OCI-LY7 (cell line): ENCODE measurements around the gene MCTP2.

ENCODE experiments used
- CTCF ChIP-seq: fragments of 200-600 bp; sonication (generic); conservative IDR thresholded peaks from 2 replicates; pipeline ENCODE4 v1.5.1; 2014; ENCODE audit warnings: mild to moderate bottlenecking, antibody characterized with exemption, low read length, moderate library complexity, mixed read lengths
- EZH2phosphoT487 ChIP-seq: fragments of 200-600 bp; sonication (generic); IDR thresholded peaks from 2 replicates; pipeline ENCODE4 v1.6.1; 2018; ENCODE audit warnings: low read depth, borderline replicate concordance, mild to moderate bottlenecking, mixed run types, antibody characterized with exemption, low read length, moderate library complexity, mixed read lengths

DNA sequence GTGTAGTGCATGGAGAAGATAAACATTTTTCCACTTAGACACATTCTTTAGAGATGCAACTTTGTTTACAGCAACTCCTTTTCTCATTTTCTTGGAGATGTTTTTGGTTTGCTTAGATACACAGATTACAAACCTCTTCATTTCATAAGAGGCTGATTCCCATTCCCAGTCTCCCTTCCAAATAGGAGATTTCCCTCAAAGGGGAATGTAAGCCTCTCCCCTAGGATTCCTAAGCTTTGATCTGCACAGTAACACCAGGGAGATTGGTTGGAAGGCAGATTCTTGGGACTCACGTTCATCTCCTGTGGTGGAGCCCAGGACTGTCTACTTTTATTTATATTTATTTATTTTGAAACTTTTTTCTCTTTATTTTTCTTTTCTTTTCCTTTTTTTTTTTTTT is 63.2 kb downstream of the MCTP2 start:
- TF ChIP-seq CTCF = no peak
- no peak for TF ChIP-seq EZH2phosphoT487
